Fibroblast of the aortic adventitia (primary cell): ENCODE results near the gene ZSWIM8. TPM values are rescaled to one million over a fixed set of nuclear protein-coding genes. Genes with fewer than 3 reads are reported as not detected.

Experiments
- DNase-seq: peaks from one replicate; pipeline ENCODE4 v3.0.0-alpha.2; 2010; ENCODE audit warnings: low read depth
- H3K4me3 ChIP-seq: 2 replicates; pipeline ENCODE4 v1.5.1; 2011; ENCODE audit warnings: low read depth, mild to moderate bottlenecking, control low read depth, low read length, moderate library complexity
- CTCF ChIP-seq: IDR thresholded peaks from 2 replicates; pipeline ENCODE4 v1.5.1; 2011; ENCODE audit warnings: mild to moderate bottlenecking, low read length, control low read depth, inconsistent platforms; ENCODE audit not compliant: insufficient read depth
- total RNA-seq: library from RNA; depleted of rRNA; stranded (reverse); fragments of >200 nt; gene quantifications from 2 replicates; pipeline ENCODE4 v1.2.3, GENCODE V29; 2012; ENCODE audit warnings: low replicate concordance

The ZSWIM8 gene
- total RNA-seq, 1 donor, result 48.9 TPM

- H3K4me3 ChIP-seq, result peak overlapping the region; percentile 83
- DNase-seq, result peak; percentile 33
- TF ChIP-seq CTCF, result no peak
Observed at GRCh38 chr10:73810358-73810734, 24.9 kb downstream of the ZSWIM8 start.

- peak overlapping the region; percentile 83 for H3K4me3 ChIP-seq
- DNase-seq, result peak; percentile 27
- TF ChIP-seq CTCF, result no peak
Observed at GRCh38 chr10:73810735-73811465, 25.5 kb downstream of the ZSWIM8 start.

GRCh38 chr10:73812657-73813056 lies 27.3 kb downstream of the ZSWIM8 start:
- no peak overlapping the region for H3K4me3 ChIP-seq
- no peak for TF ChIP-seq CTCF
- DNase-seq, result no peak

GRCh38 chr10:73813333-73813732 lies 27.9 kb downstream of the ZSWIM8 start:
- TF ChIP-seq CTCF, result no peak
- no peak overlapping the region for H3K4me3 ChIP-seq
- no peak for DNase-seq

- no peak for TF ChIP-seq CTCF
- DNase-seq, result no peak
- no peak overlapping the region for H3K4me3 ChIP-seq
Observed at GRCh38 chr10:73814276-73814895, 29.0 kb downstream of the ZSWIM8 start.

GRCh38 chr10:73814896-73815718 lies 29.7 kb downstream of the ZSWIM8 start:
- TF ChIP-seq CTCF, result peak; percentile 25
- H3K4me3 ChIP-seq, result no peak overlapping the region
- DNase-seq, result no peak
